HG03571 (cell line): Measurements from ENCODE around the gene CUBN.

ENCODE experiments used
- ATAC-seq: cut with Tn5 transposase; IDR thresholded peaks from one replicate; pipeline ENCODE4 v1.9.1; 2021; ENCODE audit not compliant: unreplicated experiment

Gene CUBN

GRCh38 chr10:16891375-16892313, 238.0 kb downstream of the CUBN start:
- no peak for ATAC-seq

- no peak for ATAC-seq
Observed at GRCh38 chr10:16890691-16891090, 238.9 kb downstream of the CUBN start.

- ATAC-seq: no peak
Observed at GRCh38 chr10:16887565-16887964, 242.0 kb downstream of the CUBN start.

- no peak for ATAC-seq
Observed at GRCh38 chr10:16886031-16886430, 243.6 kb downstream of the CUBN start.

DNA sequence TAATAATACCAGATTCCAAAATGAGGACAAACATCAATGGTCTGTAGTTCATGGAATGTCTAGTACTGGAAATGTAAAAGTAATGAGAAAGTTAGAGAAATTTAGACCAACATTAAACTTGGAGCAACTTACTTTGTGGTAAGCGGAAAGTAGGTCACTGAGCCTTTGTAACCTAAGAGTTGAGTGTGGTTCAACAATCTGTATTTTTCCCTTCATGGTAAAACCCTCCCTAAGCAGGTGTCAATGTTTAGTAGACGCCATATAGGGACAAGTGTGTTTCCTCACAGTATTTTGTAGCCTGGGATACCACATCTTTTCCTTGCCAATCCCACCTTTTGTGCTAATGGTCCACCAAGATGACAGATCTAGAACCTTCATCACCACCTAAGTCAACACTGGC, 245.1 kb downstream of the CUBN start:
- no peak for ATAC-seq

GRCh38 chr10:16883084-16883483, 246.5 kb downstream of the CUBN start:
- ATAC-seq: no peak

- ATAC-seq: no peak
Observed at GRCh38 chr10:16870331-16870730, 259.3 kb downstream of the CUBN start.

DNA sequence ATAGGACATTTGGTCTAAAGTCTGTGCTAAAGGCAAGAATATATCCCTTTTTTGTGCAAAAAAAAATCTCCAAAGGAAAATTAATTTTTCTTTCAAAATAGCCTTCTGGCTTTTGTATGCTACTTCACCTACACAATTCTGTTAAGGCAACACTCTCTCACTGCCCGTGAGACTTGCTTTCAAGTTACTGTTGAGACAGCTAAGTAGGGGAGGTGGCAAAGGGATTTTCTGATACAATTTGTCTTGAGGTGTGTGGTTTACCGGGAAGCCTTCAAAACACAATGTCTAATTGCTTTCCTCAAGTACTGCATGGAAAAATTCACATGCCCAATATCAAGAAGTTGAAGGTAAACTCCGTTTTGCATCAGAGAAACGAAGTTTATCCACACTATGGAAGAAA, 261.6 kb downstream of the CUBN start:
- no peak for ATAC-seq

DNA sequence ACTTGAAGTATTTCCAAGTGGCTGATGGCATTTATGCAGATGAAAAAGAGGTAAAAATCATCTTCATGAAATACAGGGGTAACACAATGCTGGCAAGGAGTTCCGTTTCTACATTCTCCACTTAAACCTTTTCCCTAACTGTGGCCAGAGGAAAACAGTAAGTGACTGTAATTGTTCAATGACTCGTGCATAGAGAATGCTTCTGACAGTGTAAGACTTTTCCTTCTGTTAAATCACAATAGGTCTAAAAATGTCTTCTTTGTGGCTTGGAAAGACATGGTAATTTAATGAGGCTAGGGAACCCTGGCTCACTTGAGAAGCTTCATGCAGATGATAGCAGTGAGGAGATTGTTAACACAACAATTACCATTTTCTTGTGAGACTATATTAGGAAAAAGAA, 262.1 kb downstream of the CUBN start:
- ATAC-seq: no peak

GRCh38 chr10:16866541-16867275, 262.9 kb downstream of the CUBN start:
- no peak for ATAC-seq

- no peak for ATAC-seq
Observed at GRCh38 chr10:16865766-16866165, 263.8 kb downstream of the CUBN start.

- no peak for ATAC-seq
Observed at GRCh38 chr10:16863766-16864165, 265.8 kb downstream of the CUBN start.

DNA sequence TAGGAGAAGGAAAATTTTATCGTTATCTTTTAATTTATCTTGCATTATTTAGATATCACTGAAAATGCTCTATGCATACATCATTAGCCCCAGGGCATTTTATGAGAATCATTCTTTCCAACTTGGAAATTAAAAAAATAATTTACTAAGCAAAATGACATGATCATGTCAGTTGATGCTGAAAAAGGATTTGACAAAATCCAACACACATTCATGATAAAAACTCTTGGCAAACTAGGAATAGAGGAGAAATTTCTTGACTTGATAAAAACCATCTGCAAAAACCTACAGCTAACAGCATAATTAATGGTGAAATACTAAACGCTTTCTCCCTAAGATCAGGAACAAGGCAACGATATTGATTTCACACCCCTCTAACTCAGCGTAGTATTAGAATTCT, 272.2 kb downstream of the CUBN start:
- no peak for ATAC-seq

- no peak for ATAC-seq
Observed at GRCh38 chr10:16856567-16856966, 273.0 kb downstream of the CUBN start.

- ATAC-seq: no peak
Observed at GRCh38 chr10:16856092-16856491, 273.5 kb downstream of the CUBN start.

- no peak for ATAC-seq
Observed at GRCh38 chr10:16854623-16855022, 275.0 kb downstream of the CUBN start.

GRCh38 chr10:16853809-16854208, 275.8 kb downstream of the CUBN start:
- ATAC-seq: no peak

GRCh38 chr10:16853201-16853600, 276.4 kb downstream of the CUBN start:
- no peak for ATAC-seq

DNA sequence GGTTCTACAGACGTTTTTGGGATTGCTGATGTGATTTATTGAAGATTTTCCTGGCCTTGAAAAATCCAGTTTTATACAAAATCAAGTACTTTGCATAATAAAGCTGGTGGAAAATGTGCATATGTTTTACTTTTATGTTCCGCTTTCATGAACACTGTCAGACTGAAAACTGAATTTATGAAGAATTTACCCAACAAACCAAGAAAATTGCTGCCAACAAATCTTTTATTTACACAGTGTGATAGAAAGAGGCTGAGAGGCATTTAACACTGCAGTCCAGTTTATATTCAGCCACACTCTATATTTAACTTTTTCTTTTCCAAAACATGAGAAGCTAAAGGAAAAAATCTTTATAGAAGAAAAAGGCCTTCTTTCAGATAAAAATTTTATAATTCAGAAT, 277.0 kb downstream of the CUBN start:
- ATAC-seq: no peak

- ATAC-seq: no peak
Observed at GRCh38 chr10:16848562-16849154, 281.0 kb downstream of the CUBN start.

GRCh38 chr10:16847644-16848043, 282.0 kb downstream of the CUBN start:
- no peak for ATAC-seq

- ATAC-seq: no peak
Observed at GRCh38 chr10:16845248-16845647, 284.4 kb downstream of the CUBN start.
